H9 (cell line): ENCODE results near the gene UNK. TPM values are rescaled to one million over a fixed set of nuclear protein-coding genes. Genes with fewer than 3 reads are reported as not detected.

Experiments used
- DNase-seq: peaks from one replicate; pipeline ENCODE4 v3.0.0-alpha.2; 2017
- H2AFZ ChIP-seq: one replicate; pipeline ENCODE4 v1.6.1; 2013; ENCODE audit warnings: mild to moderate bottlenecking, low read length, control low read depth, moderate library complexity
- H2AK5ac ChIP-seq: 2 replicates; pipeline ENCODE4 v1.6.1; 2013; ENCODE audit warnings: low read length, control low read depth, mixed read lengths; ENCODE audit not compliant: insufficient read length
- H2BK120ac ChIP-seq: one replicate; pipeline ENCODE4 v1.6.1; 2013; ENCODE audit warnings: low read depth, mild to moderate bottlenecking, low read length, control low read depth, inconsistent platforms; ENCODE audit not compliant: poor library complexity, severe bottlenecking
- H2BK12ac ChIP-seq: 2 replicates; pipeline ENCODE4 v1.6.1; 2013; ENCODE audit warnings: low read length, control low read depth, mixed read lengths, low read depth; ENCODE audit not compliant: insufficient read length
- H2BK15ac ChIP-seq: 2 replicates; pipeline ENCODE4 v1.6.1; 2013; ENCODE audit warnings: low read depth, low read length, control low read depth
- H2BK20ac ChIP-seq: one replicate; pipeline ENCODE4 v1.6.1; 2013; ENCODE audit warnings: low read depth, mild to moderate bottlenecking, low read length, control low read depth, inconsistent platforms; ENCODE audit not compliant: poor library complexity, severe bottlenecking
- H2BK5ac ChIP-seq: 2 replicates; pipeline ENCODE4 v1.6.1; 2013; ENCODE audit warnings: low read length, control low read depth, mixed read lengths; ENCODE audit not compliant: insufficient read length
- H3K14ac ChIP-seq: 2 replicates; pipeline ENCODE4 v1.6.1; 2013; ENCODE audit warnings: low read length, control low read depth; ENCODE audit not compliant: insufficient read depth
- H3K18ac ChIP-seq: 2 replicates; pipeline ENCODE4 v1.6.1; 2013; ENCODE audit warnings: low read depth, mild to moderate bottlenecking, mixed read lengths, low read length, control low read depth; ENCODE audit not compliant: insufficient read length
- H3K23ac ChIP-seq: 2 replicates; pipeline ENCODE4 v1.6.1; 2013; ENCODE audit warnings: low read length, control low read depth, mixed read lengths, low read depth; ENCODE audit not compliant: insufficient read length
- H3K23me2 ChIP-seq: 2 replicates; pipeline ENCODE4 v1.6.1; 2013; ENCODE audit warnings: low read depth, mild to moderate bottlenecking, mixed read lengths, low read length, control low read depth; ENCODE audit not compliant: insufficient read length, poor library complexity, severe bottlenecking
- H3K27ac ChIP-seq: 2 replicates; pipeline ENCODE4 v1.5.1; 2013; ENCODE audit warnings: low read length, control low read depth, mixed read lengths, low read depth; ENCODE audit not compliant: insufficient read length
- H3K27me3 ChIP-seq: 2 replicates; pipeline ENCODE4 v1.6.1; 2013; ENCODE audit warnings: low read length, control low read depth, inconsistent platforms; ENCODE audit not compliant: insufficient read depth
- H3K4ac ChIP-seq: 2 replicates; pipeline ENCODE4 v1.6.1; 2013; ENCODE audit warnings: low read depth, mild to moderate bottlenecking, control low read depth, inconsistent platforms, low read length, moderate library complexity
- H3K4me1 ChIP-seq: 2 replicates; pipeline ENCODE4 v1.6.1; 2013; ENCODE audit warnings: low read length, control low read depth, inconsistent platforms; ENCODE audit not compliant: insufficient read depth
- H3K4me2 ChIP-seq: 2 replicates; pipeline ENCODE4 v1.6.1; 2013; ENCODE audit warnings: low read length, control low read depth, mixed read lengths; ENCODE audit not compliant: insufficient read length, insufficient read depth
- H3K56ac ChIP-seq: 2 replicates; pipeline ENCODE4 v1.6.1; 2013; ENCODE audit warnings: low read depth, mild to moderate bottlenecking, mixed read lengths, low read length, control low read depth; ENCODE audit not compliant: insufficient read length
- H3K79me1 ChIP-seq: 2 replicates; pipeline ENCODE4 v1.6.1; 2013; ENCODE audit warnings: low read depth, mild to moderate bottlenecking, moderate library complexity, low read length, control low read depth, inconsistent platforms; ENCODE audit not compliant: insufficient read depth, poor library complexity, severe bottlenecking
- H3K79me2 ChIP-seq: 2 replicates; pipeline ENCODE4 v1.6.1; 2013; ENCODE audit warnings: low read length, control low read depth, inconsistent platforms; ENCODE audit not compliant: insufficient read depth
- H3K9ac ChIP-seq: 2 replicates; pipeline ENCODE4 v1.6.1; 2013; ENCODE audit warnings: low read length, control low read depth, mixed read lengths; ENCODE audit not compliant: insufficient read length; ENCODE audit errors: extremely low read depth
- H3K9me3 ChIP-seq: one replicate; pipeline ENCODE4 v1.6.1; 2013; ENCODE audit warnings: low read depth, low read length, inconsistent platforms; ENCODE audit not compliant: control insufficient read depth
- H3T11ph ChIP-seq: one replicate; pipeline ENCODE4 v1.6.1; 2013; ENCODE audit warnings: mild to moderate bottlenecking, low read length, control low read depth, inconsistent platforms
- H4K20me1 ChIP-seq: one replicate; pipeline ENCODE4 v1.6.1; 2013; ENCODE audit not compliant: control insufficient read depth, insufficient read length, insufficient read depth
- H4K5ac ChIP-seq: 2 replicates; pipeline ENCODE4 v1.6.1; 2013; ENCODE audit warnings: low read depth, mild to moderate bottlenecking, mixed read lengths, low read length, control low read depth; ENCODE audit not compliant: insufficient read length
- H4K8ac ChIP-seq: replicated peaks from 2 replicates; pipeline ENCODE4 v1.6.1; 2013; ENCODE audit warnings: low read length, control low read depth, mixed read lengths, low read depth; ENCODE audit not compliant: insufficient read length
- H4K91ac ChIP-seq: 2 replicates; pipeline ENCODE4 v1.6.1; 2013; ENCODE audit warnings: low read depth, mild to moderate bottlenecking, moderate library complexity, mixed read lengths, low read length, control low read depth; ENCODE audit not compliant: insufficient read length
- H3K27ac Mint-ChIP-seq, 3 experiments: 2 replicates in 2 of 3; 3 replicates in 1 of 3; pipeline ENCODE4 v1.8.0; 2020 to 2021; ENCODE audit warnings: mixed read lengths in 3 of 3, mild to moderate bottlenecking in 1 of 3, moderate library complexity in 1 of 3
- H3K27me3 Mint-ChIP-seq: 2 replicates; pipeline ENCODE4 v1.8.0; 2021; ENCODE audit warnings: low read depth, mild to moderate bottlenecking, moderate library complexity, mixed read lengths
- H3K36me3 Mint-ChIP-seq, 3 experiments: 2 replicates in 2 of 3; 3 replicates in 1 of 3; pipeline ENCODE4 v1.8.0; 2020 to 2021; ENCODE audit warnings: low read depth in 3 of 3, mixed read lengths in 3 of 3; ENCODE audit not compliant: insufficient read depth in 1 of 3
- H3K4me1 Mint-ChIP-seq, 2 experiments: 2 replicates each; pipeline ENCODE4 v1.8.0; 2020; ENCODE audit warnings: mixed read lengths in 2 of 2
- H3K4me3 Mint-ChIP-seq, 2 experiments: 2 replicates in 1 of 2; 3 replicates in 1 of 2; pipeline ENCODE4 v1.8.0; 2020 to 2021; ENCODE audit warnings: mild to moderate bottlenecking in 2 of 2, mixed read lengths in 2 of 2, moderate library complexity in 1 of 2
- H3K9me3 Mint-ChIP-seq, 2 experiments: 2 replicates in 1 of 2; 3 replicates in 1 of 2; pipeline ENCODE4 v1.8.0; 2020; ENCODE audit warnings: mild to moderate bottlenecking in 2 of 2, mixed read lengths in 2 of 2, moderate library complexity in 1 of 2
- CTCF ChIP-seq: fragments of 200-600 bp; sonication (generic); conservative IDR thresholded peaks from 3 replicates; pipeline ENCODE4 v1.8.0; 2021; ENCODE audit warnings: antibody characterized with exemption, mild to moderate bottlenecking
- WGBS: extraction: QIAGEN DNeasy Blood & Tissue Kit; methylation state at CpG from one replicate; pipeline ENCODE4 v1.1.7; 2013; ENCODE audit warnings: missing lambda C conversion rate, low lambda C conversion rate, mixed read lengths; ENCODE audit not compliant: insufficient read length; ENCODE audit errors: extremely low coverage; 5-methylcytosine and 5-hydroxymethylcytosine counted together
- total RNA-seq: library from RNA; stranded (reverse); gene quantifications from 2 replicates; pipeline ENCODE4 v1.2.1, GENCODE V29; 2021

Gene UNK
- total RNA-seq, 1 experiment from 2014 or later: 36.4 TPM

- Histone ChIP-seq H3K56ac (no peak overlapping the region), H2BK15ac (no peak overlapping the region), H2BK12ac (no peak overlapping the region), H3K79me1 (no peaks in the 10 kb centered on the region), H3K4me1 (no peaks in the 10 kb centered on the region), H4K91ac (no peak overlapping the region), H2BK120ac (no peak overlapping the region), H3K4ac (no peak overlapping the region), H2AK5ac (no peak overlapping the region), H3K27ac (no peak overlapping the region), H4K8ac (no peak overlapping the region), H3K23ac (no peak overlapping the region), H3K18ac (no peak overlapping the region), H3K27me3 (no peaks in the 10 kb centered on the region), H3K9ac (no peak overlapping the region), H2BK20ac (no peak overlapping the region), H4K5ac (no peak overlapping the region), H3K23me2 (no peaks in the 10 kb centered on the region), H3T11ph (no peak overlapping the region), H3K14ac (no peak overlapping the region), H3K79me2 (no peaks in the 10 kb centered on the region), H2AFZ (no peak overlapping the region), H3K4me2 (no peak overlapping the region), H4K20me1 (peaks cover 2% of the 10 kb centered on the region), H2BK5ac (no peak overlapping the region), H3K9me3 (no peaks in the 10 kb centered on the region)
- no peaks in the 10 kb centered on the region for H3K27me3 Mint-ChIP-seq
- H3K36me3 Mint-ChIP-seq: peaks cover 24 to 58% (median 56%) of the 10 kb centered on the region in 3 experiments
- H3K4me3 Mint-ChIP-seq: no peak overlapping the region
- DNase-seq: no peak
- WGBS: no CpG with 5 or more reads among the region's 25 CpGs
- peak overlapping the region in 2 of 3 experiments; percentile 71 to 93; a peak in 2 of 7 replicates for H3K27ac Mint-ChIP-seq
- H3K4me1 Mint-ChIP-seq: peaks cover 5 to 20% of the 10 kb centered on the region in 2 experiments; a peak in 3 of 4 replicates
- TF ChIP-seq CTCF: no peak
- no peaks in the 10 kb centered on the region for H3K9me3 Mint-ChIP-seq
These were observed 63.3 kb downstream of the UNK start for GRCh38 chr17:75847614-75848522.
